Pons (tissue), 1 donor: ENCODE measurements around the gene ARHGAP18.
A peak's percentile ranks its signal among the peaks of the same experiment; 100 is the strongest.
"Not testable (repeated sequence)": the region's sequence is repeated elsewhere in the genome, so short reads cannot be mapped to it uniquely, and the experiment has no call there.

ENCODE experiments used
- DNase-seq: peaks from one replicate; pipeline ENCODE4 v3.0.0-alpha.2; 2016; ENCODE audit warnings: low spot score

ARHGAP18 gene

DNA sequence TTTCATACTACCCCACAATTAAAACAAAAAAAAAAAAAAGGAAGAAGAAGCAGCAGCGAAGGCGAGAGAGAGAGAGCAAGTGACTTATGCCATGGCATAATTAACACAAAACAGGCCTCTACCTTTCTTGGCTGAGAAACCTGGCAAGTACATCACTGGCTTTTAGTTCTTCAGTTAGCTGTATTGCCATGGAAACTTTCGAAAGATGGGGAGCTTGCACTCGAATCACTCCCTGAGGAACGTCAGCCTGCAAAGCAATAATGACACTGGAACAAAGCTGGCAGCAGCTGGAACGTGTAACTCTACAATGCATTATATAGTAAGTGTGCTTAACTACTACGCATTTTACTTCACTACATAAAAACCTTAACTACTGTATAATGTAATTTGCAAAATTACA lies 126.1 kb downstream of the ARHGAP18 start:
- no peak for DNase-seq

DNA sequence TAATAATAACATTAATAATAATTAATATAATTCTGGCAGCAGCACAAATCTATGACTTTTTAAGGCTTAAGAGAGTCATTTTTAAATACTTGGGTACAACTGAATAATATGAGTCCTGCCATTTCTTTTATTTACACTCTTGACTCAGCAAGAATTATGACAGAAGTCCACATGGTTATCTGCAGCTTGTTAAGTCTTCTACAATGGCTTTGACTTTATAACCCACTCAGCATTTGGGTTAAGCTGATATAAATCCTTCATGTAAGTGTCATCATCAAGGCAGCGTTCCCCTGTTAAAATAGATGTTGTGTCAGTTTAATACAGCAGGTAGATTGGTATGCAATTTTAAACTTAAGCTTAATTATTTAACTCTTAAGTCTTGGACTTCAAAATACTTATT lies 131.7 kb downstream of the ARHGAP18 start:
- no peak for DNase-seq

DNA sequence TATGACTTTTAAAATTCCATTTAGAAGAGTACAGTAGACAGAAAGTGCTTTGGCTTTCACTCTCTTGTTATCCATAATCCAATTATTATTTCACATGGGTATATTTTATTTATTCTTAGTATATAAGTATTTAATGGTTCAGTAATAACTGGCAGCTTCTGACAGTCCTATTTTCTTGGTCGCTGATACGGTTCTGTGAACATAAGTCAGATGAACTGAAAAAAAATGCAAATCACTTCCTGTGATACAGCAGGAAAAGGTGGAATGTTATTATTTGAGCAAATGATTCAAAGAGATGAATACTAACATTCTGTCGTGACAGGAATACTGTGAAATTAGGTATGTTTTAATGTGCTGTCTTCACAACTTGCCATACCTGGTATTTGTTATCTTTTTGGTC lies 132.3 kb downstream of the ARHGAP18 start:
- DNase-seq = no peak

DNA sequence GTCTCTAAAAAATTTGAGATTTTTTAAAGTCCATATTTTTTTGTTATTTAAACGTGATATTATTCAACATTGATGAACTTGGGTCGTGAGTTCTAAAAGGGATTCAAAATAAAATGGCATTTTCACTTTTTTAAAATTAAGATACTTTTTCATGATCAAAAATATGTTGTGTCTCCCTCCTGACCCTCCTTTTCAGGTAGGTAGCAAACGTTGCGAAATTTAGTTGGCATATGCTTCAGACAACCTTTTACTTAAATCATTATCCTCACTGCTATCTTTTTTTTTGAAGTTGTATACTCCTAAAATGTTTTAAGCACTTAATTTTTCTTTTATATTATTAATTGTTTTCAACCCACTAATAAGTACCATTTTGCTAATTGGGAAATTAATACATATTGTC lies 133.5 kb downstream of the ARHGAP18 start:
- no peak for DNase-seq

DNA sequence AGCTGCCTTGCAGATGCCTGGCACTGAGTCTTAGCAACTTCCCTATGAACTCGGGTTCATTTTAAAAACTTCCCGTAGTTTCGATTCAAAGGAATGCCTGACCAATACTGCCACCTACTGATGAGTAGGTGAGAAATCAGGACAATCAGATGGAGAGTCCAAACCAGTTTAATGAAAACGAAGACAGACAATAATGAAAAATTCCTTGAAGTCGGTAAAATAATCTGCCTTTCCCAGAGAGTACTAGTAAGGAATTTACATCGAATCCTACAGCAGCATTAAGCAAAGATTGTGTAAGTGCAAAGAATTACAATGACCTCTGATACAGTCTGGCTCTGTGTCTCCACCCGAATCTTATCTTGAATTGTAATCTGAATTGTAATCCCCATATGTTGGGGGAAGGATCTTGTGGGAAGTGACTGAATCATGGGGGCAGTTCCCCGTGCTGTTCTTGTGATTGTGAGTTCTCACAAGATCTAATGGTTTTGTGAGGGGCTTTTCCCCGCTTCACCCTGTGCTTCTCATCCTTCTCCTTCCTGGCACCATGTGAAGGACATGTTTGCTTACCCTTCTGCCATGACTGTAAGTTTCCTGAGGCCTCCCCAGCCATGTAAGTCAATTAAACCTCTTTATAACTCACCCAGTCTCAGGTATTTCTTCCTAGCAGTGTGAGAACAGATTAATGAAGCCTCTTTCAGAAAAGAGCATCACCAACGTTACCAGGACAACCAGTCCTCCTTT lies 134.4 kb downstream of the ARHGAP18 start:
- peak; percentile 66 for DNase-seq

DNA sequence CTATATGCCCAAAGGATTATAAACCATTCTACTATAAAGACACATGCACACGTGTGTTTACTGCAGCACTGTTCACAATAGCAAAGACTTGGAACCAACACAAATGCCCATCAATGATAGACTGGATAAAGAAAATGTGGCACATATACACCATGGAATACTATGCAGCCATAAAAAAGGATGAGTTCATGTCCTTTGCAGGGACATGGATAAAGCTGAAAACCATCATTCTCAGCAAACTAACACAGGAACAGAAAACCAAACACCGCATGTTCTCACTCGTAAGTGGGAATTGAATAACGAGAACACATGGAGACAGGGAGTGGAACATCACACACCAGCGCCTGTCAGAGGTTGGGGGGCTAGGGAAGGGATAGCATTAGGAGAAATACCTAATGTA lies 135.4 kb downstream of the ARHGAP18 start:
- DNase-seq = not testable (repeated sequence)

DNA sequence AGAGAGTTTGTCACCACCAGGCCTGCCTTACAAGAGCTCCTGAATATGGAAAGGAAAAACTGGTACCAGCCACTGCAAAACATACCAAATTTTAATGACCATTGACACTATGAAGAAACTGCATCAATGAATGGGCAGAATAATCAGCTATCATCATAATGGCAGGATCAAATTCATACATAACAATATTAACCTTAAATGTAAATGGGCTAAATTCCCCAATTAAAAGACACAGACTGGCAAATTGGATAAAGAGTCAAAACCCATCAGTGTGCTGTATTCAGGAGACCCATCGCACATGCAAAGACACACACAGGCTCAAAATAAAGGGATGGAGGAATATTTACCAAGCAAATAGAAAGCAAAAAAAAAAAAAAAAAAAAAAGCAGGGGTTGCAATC lies 139.0 kb downstream of the ARHGAP18 start:
- DNase-seq = not testable (repeated sequence)

DNA sequence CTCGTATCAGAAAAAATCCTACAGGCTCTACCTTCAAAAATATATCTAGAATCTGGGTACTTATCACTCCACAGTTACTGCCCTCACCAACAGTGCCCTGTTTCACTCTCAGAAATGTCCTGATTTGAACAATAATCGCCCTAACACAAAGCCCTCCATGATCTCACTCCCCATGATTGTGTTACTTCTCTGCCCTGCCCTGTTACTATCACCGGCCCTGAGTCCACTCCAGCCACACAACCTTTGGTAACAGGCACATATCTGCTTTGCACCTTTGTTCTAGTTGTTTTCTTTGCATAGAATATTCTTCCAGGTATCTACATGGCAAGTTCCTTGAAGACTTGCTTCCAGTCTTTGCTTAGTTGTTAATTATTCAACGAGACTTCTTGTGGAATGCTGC lies 142.0 kb downstream of the ARHGAP18 start:
- no peak for DNase-seq

DNA sequence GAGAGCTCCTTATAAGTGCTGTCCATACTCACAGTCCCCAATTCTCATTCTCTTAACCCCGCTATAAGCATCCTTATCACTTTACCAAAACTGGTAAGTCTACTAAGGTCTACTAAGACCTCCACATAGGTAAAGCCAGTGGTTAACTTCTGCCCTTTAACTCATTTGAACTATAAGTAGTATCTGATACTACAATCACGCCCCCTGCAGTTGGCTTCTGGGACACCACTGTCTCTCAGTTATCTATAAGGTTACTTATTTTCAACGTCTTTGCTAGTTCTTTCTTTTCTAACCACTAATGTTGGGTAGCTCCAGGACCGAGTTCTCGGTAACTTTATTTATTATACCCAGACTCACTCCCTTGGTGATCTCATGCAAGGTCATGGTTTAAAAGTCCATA lies 142.6 kb downstream of the ARHGAP18 start:
- DNase-seq = peak; percentile 6

DNA sequence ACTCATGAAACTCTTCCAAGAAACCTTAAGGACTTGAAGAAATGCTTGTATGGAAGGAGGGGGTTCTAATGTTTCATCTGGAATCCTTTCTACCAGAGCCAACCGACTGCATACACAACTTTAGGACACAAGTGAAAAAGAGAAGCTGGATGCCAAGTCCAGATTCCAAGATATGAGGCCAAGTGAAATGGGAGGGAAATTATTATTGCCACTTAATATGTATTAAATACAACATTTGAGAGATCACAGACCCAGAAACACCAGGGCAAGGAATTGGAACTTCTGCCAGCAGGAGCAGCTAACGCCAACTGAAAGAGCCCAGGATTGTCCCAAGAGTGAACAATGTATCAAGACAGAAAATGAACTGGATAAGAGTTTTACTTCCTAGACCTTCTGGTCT lies 144.2 kb downstream of the ARHGAP18 start:
- no peak for DNase-seq

DNA sequence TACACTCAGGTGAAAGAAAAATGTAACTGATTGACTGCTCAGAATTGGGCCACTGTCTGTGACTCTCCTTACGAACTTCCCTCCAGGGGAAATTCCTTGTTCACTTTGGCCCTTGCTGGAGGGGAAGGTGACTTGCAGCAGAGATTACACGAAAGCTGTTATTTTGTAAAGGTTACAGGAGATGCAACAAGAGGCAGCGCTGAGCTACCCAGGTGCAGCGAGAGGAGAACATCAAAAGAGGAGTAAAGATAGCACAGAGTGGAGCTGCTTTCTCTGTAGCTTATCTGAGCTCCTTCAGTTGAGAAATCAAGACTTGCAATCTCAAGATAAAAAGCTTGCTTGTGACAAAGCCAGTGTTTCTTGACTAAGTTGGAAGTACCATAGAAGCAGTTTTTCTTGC lies 144.6 kb downstream of the ARHGAP18 start:
- DNase-seq = no peak

DNA sequence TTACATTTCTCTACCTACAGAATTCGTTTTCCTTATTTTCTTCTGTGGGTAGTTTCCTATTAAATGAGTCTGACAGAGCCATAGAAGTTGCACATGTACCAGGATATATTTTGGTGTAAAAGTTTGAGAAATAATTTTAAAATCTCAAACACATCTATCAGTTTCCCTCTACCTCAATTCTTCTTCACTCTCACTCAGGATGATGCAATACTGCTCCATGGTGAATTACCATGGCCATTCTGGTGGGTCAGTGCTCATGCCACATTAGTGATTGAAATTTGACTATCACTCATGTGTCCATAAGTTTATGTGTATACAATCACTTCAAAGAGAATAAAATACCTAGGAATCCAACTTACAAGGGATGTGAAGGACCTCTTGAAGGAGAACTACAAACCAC lies 151.7 kb downstream of the ARHGAP18 start:
- no peak for DNase-seq

DNA sequence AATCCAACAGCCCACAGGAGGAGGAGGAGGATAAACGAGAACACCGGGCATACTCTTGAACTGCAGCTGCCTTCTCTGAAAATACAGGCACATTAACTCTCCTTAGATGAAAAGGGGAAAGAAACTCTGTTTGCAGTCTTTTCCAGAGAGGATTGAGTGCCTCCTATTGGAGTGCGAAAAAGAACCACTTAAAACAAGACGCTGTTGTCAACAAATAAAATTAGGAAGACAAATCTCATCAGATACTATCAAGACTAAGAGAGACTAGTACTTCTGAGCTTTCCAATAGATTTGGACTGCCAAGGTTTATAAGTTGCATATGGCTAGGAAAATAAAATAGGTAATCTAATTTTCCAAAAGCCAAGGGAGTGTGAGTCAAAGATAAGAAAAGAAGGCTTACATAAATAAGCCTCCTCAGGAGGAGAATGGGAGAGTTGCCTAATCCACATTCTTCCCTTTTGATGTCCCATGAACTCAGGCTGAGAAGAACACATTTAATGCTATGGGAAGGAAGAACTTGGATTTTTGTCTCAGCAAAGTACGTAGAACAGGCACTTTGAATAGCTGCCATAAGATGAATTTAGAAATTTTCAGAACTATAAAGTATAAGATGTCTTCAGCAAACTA lies 154.7 kb downstream of the ARHGAP18 start:
- DNase-seq = no peak

DNA sequence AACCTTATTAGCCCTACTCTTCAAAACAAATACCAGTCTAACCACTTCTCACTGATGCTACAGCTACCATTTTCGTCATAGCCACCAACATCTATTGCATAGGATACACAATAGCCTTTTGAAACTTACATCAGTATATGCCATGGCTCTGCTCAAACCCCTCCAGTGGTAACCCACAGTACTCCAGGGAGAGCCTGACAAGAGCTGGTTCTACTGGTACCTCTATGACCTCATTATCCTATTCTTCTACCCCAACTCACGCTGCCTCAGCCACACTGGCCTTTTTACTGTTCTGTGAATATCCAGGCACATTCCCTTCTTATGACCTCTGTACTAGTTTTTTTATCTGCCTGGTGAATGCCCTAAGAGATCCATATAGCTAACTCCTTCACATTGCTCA lies 157.6 kb downstream of the ARHGAP18 start:
- DNase-seq = no peak

DNA sequence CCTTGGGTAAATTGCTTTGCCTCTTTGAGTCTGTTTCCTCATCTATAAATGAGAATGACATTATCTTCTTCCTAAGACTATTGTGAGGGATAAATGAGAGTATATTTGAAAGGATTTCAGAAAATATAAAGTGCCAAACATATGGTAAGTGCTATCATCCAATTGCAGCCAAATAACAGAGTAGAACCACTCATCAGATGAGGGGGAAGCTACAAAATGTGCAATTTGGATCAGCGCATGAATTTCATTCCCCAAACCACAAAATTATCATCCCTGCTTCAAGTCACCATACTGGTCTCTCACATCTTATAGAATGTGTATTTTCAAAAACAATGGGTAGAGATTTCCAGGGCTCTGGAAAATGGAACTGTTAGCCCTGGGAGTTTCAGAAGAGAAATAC lies 158.5 kb downstream of the ARHGAP18 start:
- no peak for DNase-seq

DNA sequence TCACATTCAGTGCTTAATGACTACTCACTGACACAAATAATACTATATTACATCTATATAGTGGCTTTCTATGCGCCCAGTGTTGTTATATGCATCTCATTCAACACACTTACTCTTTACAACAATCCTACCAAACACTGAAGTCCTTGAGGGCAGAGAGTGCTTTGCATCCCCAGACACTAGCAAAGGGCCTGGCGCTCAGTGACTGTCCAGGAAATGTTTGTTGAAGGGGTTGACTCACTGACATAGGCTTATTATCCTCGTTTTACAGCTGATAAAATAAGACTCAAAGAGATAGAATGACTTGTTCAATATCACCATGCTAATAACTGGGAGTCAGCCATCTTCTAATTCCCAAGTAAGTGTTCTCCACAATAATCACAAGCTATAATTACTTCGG lies 163.3 kb downstream of the ARHGAP18 start:
- DNase-seq = no peak

DNA sequence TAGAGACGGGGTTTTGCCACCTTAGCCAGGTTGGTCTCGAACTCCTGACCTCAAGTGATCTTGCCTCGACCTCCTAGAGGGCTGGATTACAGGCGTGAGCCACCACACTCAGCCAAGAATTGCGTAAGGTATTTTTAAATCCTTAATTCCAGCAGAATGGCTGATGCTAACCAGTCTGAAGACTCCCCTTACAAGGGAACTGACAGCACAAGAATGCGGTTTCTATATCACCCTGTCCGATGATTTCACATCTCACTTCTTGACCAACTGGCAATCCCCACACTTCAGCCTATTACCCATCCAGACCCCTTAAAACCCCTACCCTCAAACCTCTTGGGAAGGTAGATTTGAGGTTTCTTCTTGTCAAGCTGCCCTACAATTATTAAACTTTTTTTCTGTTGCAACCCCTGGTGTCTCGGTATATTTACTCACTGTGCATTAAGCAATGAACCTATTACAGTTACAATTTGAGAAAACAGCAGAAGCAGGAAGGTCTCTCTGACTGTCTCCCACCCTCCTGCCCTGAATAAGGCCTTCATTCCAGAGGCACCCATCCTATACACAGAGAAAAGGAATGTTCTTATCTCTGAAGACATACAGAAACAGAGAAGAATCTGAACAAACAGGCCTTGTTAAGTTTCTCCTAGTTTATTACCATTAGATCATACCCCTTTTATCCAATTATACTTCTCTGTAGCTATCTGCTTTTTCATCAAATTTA lies 164.9 kb downstream of the ARHGAP18 start:
- DNase-seq = no peak

DNA sequence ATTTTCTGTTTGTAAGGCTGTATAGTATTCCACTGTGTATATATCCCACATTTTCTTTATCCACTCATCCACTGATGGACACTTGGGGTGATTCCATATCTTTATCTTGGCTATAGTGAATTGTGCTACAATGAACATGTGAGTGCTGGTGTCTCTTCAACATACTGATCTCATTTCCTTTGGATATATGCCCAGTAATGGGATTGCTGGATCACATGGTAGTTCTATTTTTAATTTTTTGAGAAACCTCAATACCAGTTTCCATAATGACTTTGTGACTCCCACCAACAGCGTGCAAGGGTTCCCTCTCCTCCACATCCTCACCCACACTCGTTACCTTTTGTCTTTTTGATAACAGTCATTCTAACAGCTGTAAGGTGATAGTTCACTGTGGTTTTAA lies 166.0 kb downstream of the ARHGAP18 start:
- no peak for DNase-seq

DNA sequence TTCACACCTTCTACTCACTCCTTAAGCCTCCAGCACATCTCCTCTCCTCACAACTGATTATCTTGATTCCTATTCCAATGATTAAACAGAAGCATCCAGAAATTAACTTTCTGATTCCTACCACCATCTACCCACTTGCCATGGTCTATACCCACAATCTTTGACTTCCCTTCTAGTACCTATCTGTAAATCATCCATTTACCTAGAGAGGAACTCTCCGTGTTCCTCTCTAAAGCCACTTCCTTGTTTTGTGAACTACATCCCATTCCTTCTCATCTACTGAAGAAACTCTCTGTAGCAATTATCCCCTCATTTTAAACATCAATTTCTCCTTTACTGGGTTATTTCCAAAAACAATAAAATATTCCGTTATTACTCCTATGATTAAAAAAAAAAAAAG lies 167.3 kb downstream of the ARHGAP18 start:
- no peak for DNase-seq

DNA sequence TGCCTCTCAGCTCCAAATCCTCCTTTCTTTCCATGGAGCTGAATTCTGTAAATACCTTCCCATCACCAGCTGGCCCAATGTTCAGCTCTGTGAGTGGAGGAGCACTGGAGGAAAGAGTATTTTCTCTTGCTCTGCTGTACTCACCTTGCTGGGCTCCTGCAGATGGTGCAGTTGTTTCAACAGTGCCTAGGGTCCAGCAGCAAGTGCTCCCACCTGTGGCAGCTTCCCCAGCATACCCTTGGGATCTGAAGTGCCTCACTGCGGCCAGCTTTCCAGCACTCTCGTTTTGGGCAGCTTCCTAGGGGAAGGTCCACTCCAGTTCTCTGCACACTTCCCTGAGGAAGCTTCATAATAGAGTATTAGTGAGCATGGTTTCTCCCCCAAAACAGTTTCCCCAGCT lies 170.9 kb downstream of the ARHGAP18 start:
- DNase-seq = no peak

DNA sequence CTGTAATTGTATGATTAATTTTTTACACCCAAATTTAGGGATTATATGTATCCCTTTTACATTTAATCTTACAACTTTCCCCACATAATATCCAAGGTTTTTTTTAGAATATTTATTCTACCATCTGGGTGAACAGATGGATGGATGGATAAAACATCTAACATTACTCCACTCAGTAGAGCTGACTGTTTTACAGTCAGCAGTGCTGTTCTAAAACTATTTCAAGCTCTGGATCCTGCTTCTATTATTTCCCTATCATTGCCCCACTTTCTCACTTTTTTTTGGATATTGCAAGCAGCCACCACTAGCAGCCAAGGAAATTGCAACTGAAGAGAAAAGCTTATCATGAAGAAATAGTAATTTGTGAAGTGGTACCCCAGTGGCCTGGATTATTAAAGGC lies 173.7 kb downstream of the ARHGAP18 start:
- no peak for DNase-seq

DNA sequence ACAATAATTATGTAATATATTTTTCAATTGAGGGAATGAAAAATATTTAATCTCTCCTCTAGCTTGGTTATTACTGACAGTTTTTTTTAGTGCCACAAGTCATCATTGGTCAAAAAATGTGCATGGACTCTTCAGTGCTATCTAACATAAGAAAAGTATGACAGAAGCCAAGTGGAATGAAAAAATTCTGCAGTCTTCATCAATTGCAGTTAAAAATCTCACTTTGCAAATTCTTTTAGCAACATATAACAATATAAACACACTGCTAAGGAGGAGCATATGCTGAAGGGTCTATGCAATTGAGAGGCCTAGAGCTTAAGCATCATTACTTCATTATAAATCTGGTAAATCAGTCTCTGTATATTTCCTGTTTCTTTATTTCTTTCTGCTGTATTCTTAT lies 175.1 kb downstream of the ARHGAP18 start:
- no peak for DNase-seq
